Neural crest cell (in vitro differentiated cells): ENCODE results near the gene NR2F6. TPM values are rescaled to one million over a fixed set of nuclear protein-coding genes. Genes with fewer than 3 reads are reported as not detected.

Experiments
- DNase-seq: peaks from one replicate; pipeline ENCODE4 v3.0.0; 2021; ENCODE audit warnings: low read depth, mixed read lengths, low spot score
- H3K27ac Mint-ChIP-seq: one replicate; pipeline ENCODE4 v1.8.0; 2021; ENCODE audit warnings: mild to moderate bottlenecking, mixed read lengths; ENCODE audit not compliant: unreplicated experiment
- H3K27me3 Mint-ChIP-seq: 2 replicates; pipeline ENCODE4 v1.8.0; 2021; ENCODE audit warnings: low read depth, mild to moderate bottlenecking, mixed read lengths
- H3K36me3 Mint-ChIP-seq: 2 replicates; pipeline ENCODE4 v1.8.0; 2021; ENCODE audit warnings: low read depth, mild to moderate bottlenecking, mixed read lengths
- H3K4me1 Mint-ChIP-seq: 2 replicates; pipeline ENCODE4 v1.8.0; 2021; ENCODE audit warnings: mixed read lengths
- H3K4me3 Mint-ChIP-seq: one replicate; pipeline ENCODE4 v1.8.0; 2021; ENCODE audit warnings: mild to moderate bottlenecking, mixed read lengths
- H3K9me3 Mint-ChIP-seq: 2 replicates; pipeline ENCODE4 v1.8.0; 2021; ENCODE audit warnings: mixed read lengths
- CTCF ChIP-seq: fragments of 200-600 bp; sonication (generic); conservative IDR thresholded peaks from 2 replicates; pipeline ENCODE4 v1.5.0; 2021; ENCODE audit warnings: antibody characterized with exemption, mild to moderate bottlenecking
- total RNA-seq: library from RNA; stranded (reverse); gene quantifications from 2 replicates; pipeline ENCODE4 v1.2.1, GENCODE V29; 2021

Gene NR2F6
- total RNA-seq, 1 donor from 2014 or later = 57.6 TPM

GRCh38 chr19:17236811-17237543 lies 8.7 kb downstream of the NR2F6 start:
- DNase-seq = no peak
- Mint-ChIP-seq H3K4me3 (peak overlapping the region; percentile 57), H3K27ac (no peak overlapping the region), H3K4me1 (peaks cover 22% of the 10 kb centered on the region), H3K27me3 (no peaks in the 10 kb centered on the region), H3K36me3 (no peaks in the 10 kb centered on the region), H3K9me3 (no peaks in the 10 kb centered on the region)
- no peak for TF ChIP-seq CTCF

GRCh38 chr19:17235971-17236777 lies 9.5 kb downstream of the NR2F6 start:
- Mint-ChIP-seq H3K27me3 (no peaks in the 10 kb centered on the region), H3K27ac (no peak overlapping the region), H3K4me1 (peaks cover 21% of the 10 kb centered on the region), H3K36me3 (no peaks in the 10 kb centered on the region), H3K4me3 (peak overlapping the region; percentile 57), H3K9me3 (no peaks in the 10 kb centered on the region)
- TF ChIP-seq CTCF = no peak
- DNase-seq = no peak

GRCh38 chr19:17235300-17235970 lies 10.3 kb downstream of the NR2F6 start:
- H3K4me3 Mint-ChIP-seq = peak overlapping the region; percentile 80
- H3K9me3 Mint-ChIP-seq = no peaks in the 10 kb centered on the region

GRCh38 chr19:17234911-17235299 lies 10.8 kb downstream of the NR2F6 start:
- no peak for TF ChIP-seq CTCF
- Mint-ChIP-seq H3K27me3 (no peaks in the 10 kb centered on the region), H3K4me3 (peak overlapping the region; percentile 80), H3K4me1 (peaks cover 9% of the 10 kb centered on the region), H3K27ac (no peak overlapping the region), H3K9me3 (no peaks in the 10 kb centered on the region), H3K36me3 (no peaks in the 10 kb centered on the region)
- no peak for DNase-seq

More at GRCh38 chr19:17235300-17235970, 10.3 kb downstream of the NR2F6 start:
- H3K27me3 Mint-ChIP-seq = no peaks in the 10 kb centered on the region
- H3K4me1 Mint-ChIP-seq = peaks cover 14% of the 10 kb centered on the region
- peak; percentile 40 for TF ChIP-seq CTCF
- H3K27ac Mint-ChIP-seq = no peak overlapping the region
- no peaks in the 10 kb centered on the region for H3K36me3 Mint-ChIP-seq
- DNase-seq = peak; percentile 58

- Mint-ChIP-seq H3K27ac (no peak overlapping the region), H3K4me1 (peaks cover 7% of the 10 kb centered on the region), H3K36me3 (no peaks in the 10 kb centered on the region), H3K9me3 (no peaks in the 10 kb centered on the region), H3K4me3 (peak overlapping the region; percentile 41), H3K27me3 (no peaks in the 10 kb centered on the region)
- no peak for DNase-seq
- no peak for TF ChIP-seq CTCF
These were observed 13.5 kb downstream of the NR2F6 start for GRCh38 chr19:17232258-17232657.
